HEK293 (cell line): ENCODE results near the gene CHN2.

Experiments used
- ZNF138 ChIP-seq: fragments of 450-650 bp; formaldehyde crosslinking; IDR thresholded peaks from 2 replicates; pipeline ENCODE4 v1.5.1; 2016; ENCODE audit warnings: missing biosample characterization, missing genetic modification characterization, borderline replicate concordance
- ZNF311 ChIP-seq: fragments of 450-650 bp; formaldehyde crosslinking; IDR thresholded peaks from 2 replicates; pipeline ENCODE4 v1.5.1; 2017; ENCODE audit warnings: missing biosample characterization, missing genetic modification characterization, borderline replicate concordance
- ZNF561 ChIP-seq: fragments of 450-650 bp; IDR thresholded peaks from 2 replicates; pipeline ENCODE4 v1.5.1; 2018; ENCODE audit warnings: missing biosample characterization, missing genetic modification characterization, borderline replicate concordance
- ZNF571 ChIP-seq: fragments of 450-650 bp; formaldehyde crosslinking; IDR thresholded peaks from 2 replicates; pipeline ENCODE4 v1.5.0; 2017; ENCODE audit warnings: missing biosample characterization, missing genetic modification characterization

DNA sequence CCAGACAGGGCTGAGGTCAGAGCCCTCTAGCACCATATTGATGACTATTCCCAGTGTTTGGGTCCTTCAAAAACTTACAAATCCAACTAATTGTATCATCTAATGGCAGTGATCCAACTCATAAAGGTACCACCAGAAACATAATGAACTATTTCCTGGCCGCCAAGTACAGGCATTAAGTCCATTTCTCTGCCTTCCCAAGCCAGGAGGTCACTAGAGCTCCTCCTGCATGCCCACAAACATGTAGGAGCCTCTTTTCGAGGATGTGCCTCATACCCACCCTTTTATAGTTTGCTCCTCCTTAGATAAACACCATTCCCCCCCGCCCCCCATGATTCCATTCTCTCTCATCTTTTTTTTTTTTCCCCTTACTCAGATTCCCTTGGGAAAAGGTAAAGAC lies 91.3 kb downstream of the CHN2 start:
- TF ChIP-seq ZNF138 (tag by site-specific recombination) (no peak), ZNF571 (tag by site-specific recombination) (no peak), ZNF561 (tag by site-specific recombination) (no peak), ZNF311 (no peak)
